PFSK-1 (cell line): ENCODE measurements around the gene PLA2G4A.

ENCODE experiments used
- FOXP2 ChIP-seq: optimal IDR thresholded peaks from 2 replicates; pipeline ENCODE3; 2011; ENCODE audit warnings: borderline replicate concordance, control low read depth, inconsistent platforms; ENCODE audit not compliant: insufficient read depth; ENCODE audit errors: extremely low read length, extremely low read depth
- POLR2AphosphoS5 ChIP-seq: IDR thresholded peaks from 2 replicates; pipeline ENCODE4 v1.6.1; 2012; ENCODE audit warnings: low read depth, mild to moderate bottlenecking, control low read depth, low read length, moderate library complexity
- REST ChIP-seq, 2 experiments: IDR thresholded peaks; 2 replicates each; pipeline versions ENCODE4 v1.6.1 to v1.8.0; 2011 to 2012; ENCODE audit warnings: low read depth in 2 of 2, low read length in 2 of 2, control low read depth in 1 of 2, inconsistent platforms in 1 of 2, mild to moderate bottlenecking in 1 of 2, moderate library complexity in 1 of 2; ENCODE audit not compliant: insufficient read depth in 1 of 2
- TAF1 ChIP-seq: IDR thresholded peaks from 2 replicates; pipeline ENCODE4 v1.6.1; 2012; ENCODE audit warnings: low read length, control low read depth, borderline replicate concordance; ENCODE audit not compliant: insufficient read depth

- TF ChIP-seq POLR2AphosphoS5 (no peak), REST (IDR thresholded peaks at IDR 0.05; ENCODE audit: insufficient read depth in 1 of 2, low read depth in 2 of 2, low read length in 2 of 2) (no peak), TAF1 (no peak), FOXP2 (no peak)
Observed at GRCh38 chr1:186837806-186838205, 9.1 kb downstream of the PLA2G4A start.
